Endothelial cell of umbilical vein (primary cell): ENCODE measurements around the gene PLA2G4B. TPM values are rescaled to one million over a fixed set of nuclear protein-coding genes. Genes with fewer than 3 reads are reported as not detected.

ENCODE experiments used
- BruUV-seq: library from RNA; stranded (reverse); fragments of 400-500 nt; replicated peaks from 2 replicates; lab custom pipeline; 2021; lab: Mats Ljungman, UMichigan
- CTCF ChIA-PET: fragments of 300-600, 350-600 bp; sonication (Branson Sonifier 250); formaldehyde crosslinking; loops from one replicate; lab custom pipeline; 2021; ENCODE audit warnings: antibody characterized with exemption, inconsistent platforms; lab: Charles Lee
- POLR2A ChIA-PET: fragments of 300-600, 350-600 bp; sonication (Branson Sonifier 250); formaldehyde crosslinking; loops from one replicate; lab custom pipeline; 2021; ENCODE audit warnings: antibody characterized with exemption, inconsistent platforms; lab: Charles Lee
- DNase-seq: peaks from one replicate; pipeline ENCODE4 v3.0.0-alpha.2; 2011; ENCODE audit warnings: low read depth, low spot score
- FAIRE-seq: peaks from 2 replicates; lab custom pipeline; 2011; peaks lifted over from hg19 to GRCh38; lab: Jason Lieb, UNC
- H2AFZ ChIP-seq: 2 replicates; pipeline ENCODE4 v1.6.0; 2012; ENCODE audit warnings: low read depth, low read length, control low read depth, inconsistent platforms
- H3K27ac ChIP-seq: 2 replicates; pipeline ENCODE4 v1.5.1; 2011; ENCODE audit warnings: low read depth, mild to moderate bottlenecking, control low read depth, low read length, moderate library complexity; ENCODE audit not compliant: insufficient read depth
- H3K27me3 ChIP-seq, 2 experiments: 2 replicates each; pipeline versions ENCODE4 v1.6.0 to v1.6.1; 2011; ENCODE audit warnings: low read length in 2 of 2, mixed read lengths in 1 of 2; ENCODE audit not compliant: control insufficient read depth in 2 of 2, insufficient read depth in 2 of 2
- H3K36me3 ChIP-seq, 2 experiments: 2 replicates in 1 of 2; 3 replicates in 1 of 2; pipeline ENCODE4 v1.5.1; 2011; ENCODE audit warnings: low read length in 2 of 2, mild to moderate bottlenecking in 1 of 2, moderate library complexity in 1 of 2; ENCODE audit not compliant: control insufficient read depth in 2 of 2, insufficient read depth in 2 of 2; ENCODE audit errors: extremely low read depth in 1 of 2
- H3K4me1 ChIP-seq: 3 replicates; pipeline ENCODE4 v1.5.1; 2011; ENCODE audit warnings: mild to moderate bottlenecking, low read length; ENCODE audit not compliant: control insufficient read depth, insufficient read depth; ENCODE audit errors: extremely low read depth
- H3K4me2 ChIP-seq: 2 replicates; pipeline ENCODE4 v1.6.1; 2011; ENCODE audit warnings: low read length, control low read depth, mixed read lengths; ENCODE audit not compliant: insufficient read depth
- H3K4me3 ChIP-seq, 3 experiments: fragments of 200-600 bp in 1 of 3; sonication (generic), shearing (Covaris generic) in 1 of 3; replicated peaks in 1 of 3; 2 replicates each; pipeline ENCODE4 v1.5.1; 2011 to 2016; ENCODE audit warnings: control low read depth in 3 of 3, low read length in 3 of 3, mild to moderate bottlenecking in 2 of 3, inconsistent platforms in 1 of 3, low read depth in 1 of 3, moderate library complexity in 1 of 3; ENCODE audit not compliant: insufficient read depth in 1 of 3
- H3K79me2 ChIP-seq: 2 replicates; pipeline ENCODE4 v1.6.0; 2012; ENCODE audit warnings: low read length, inconsistent platforms; ENCODE audit not compliant: control insufficient read depth, insufficient read depth
- H3K9ac ChIP-seq: replicated peaks from 2 replicates; pipeline ENCODE3; 2011; ENCODE audit warnings: low read length, control low read depth; ENCODE audit not compliant: insufficient read depth; ENCODE audit errors: extremely low read depth
- H3K9me1 ChIP-seq: replicated peaks from 3 replicates; pipeline ENCODE4 v1.6.0; 2011; ENCODE audit warnings: mild to moderate bottlenecking, low read length; ENCODE audit not compliant: control insufficient read depth, insufficient read depth; ENCODE audit errors: extremely low read depth
- H3K9me3 ChIP-seq: replicated peaks from 2 replicates; pipeline ENCODE4 v1.5.1; 2012; ENCODE audit warnings: low read length, inconsistent platforms; ENCODE audit not compliant: control insufficient read depth, insufficient read depth
- H4K20me1 ChIP-seq: replicated peaks from 2 replicates; pipeline ENCODE3; 2011; ENCODE audit warnings: mild to moderate bottlenecking, low read length; ENCODE audit not compliant: control insufficient read depth, insufficient read depth; ENCODE audit errors: extremely low read depth
- EZH2 ChIP-seq: IDR thresholded peaks from 2 replicates; pipeline ENCODE4 v1.6.1; 2012; ENCODE audit warnings: borderline replicate concordance, low read depth, mild to moderate bottlenecking, moderate library complexity, low read length, inconsistent platforms; ENCODE audit not compliant: severe bottlenecking
- FOS ChIP-seq: IDR thresholded peaks from 2 replicates; pipeline ENCODE4 v1.6.1; 2011; ENCODE audit warnings: mild to moderate bottlenecking, low read length, moderate library complexity, borderline replicate concordance; ENCODE audit not compliant: insufficient read depth
- GATA2 ChIP-seq: IDR thresholded peaks from 2 replicates; pipeline ENCODE4 v1.7.0; 2011; ENCODE audit warnings: low read depth, mild to moderate bottlenecking, moderate library complexity, mixed read lengths, low read length; ENCODE audit not compliant: insufficient read length, insufficient read depth
- MYC ChIP-seq: IDR thresholded peaks from one replicate; pipeline ENCODE4 v1.6.1; 2011; ENCODE audit warnings: mild to moderate bottlenecking, low read depth, low read length
- POLR2A ChIP-seq: IDR thresholded peaks from 2 replicates; pipeline ENCODE4 v1.6.1; 2012; ENCODE audit warnings: low read depth, mild to moderate bottlenecking, control low read depth, low read length
- POLR2AphosphoS5 ChIP-seq: IDR thresholded peaks from 2 replicates; pipeline ENCODE4 v1.6.1; 2012; ENCODE audit warnings: low read depth, mild to moderate bottlenecking, control low read depth, low read length, moderate library complexity; ENCODE audit not compliant: insufficient read depth
- dilution Hi-C: fragments of 300-500 bp; cut with MboI; formaldehyde crosslinking; loops from one replicate; pipeline ENCODE4 v1.15.0; 2019; ENCODE audit warnings: low sequenced_read_pairs; ENCODE audit not compliant: extremely low pct_ligation_motif_present
- intact Hi-C: fragments of 100-400 bp; cut with micrococcal nuclease; formaldehyde crosslinking; loops from one replicate; pipeline ENCODE4 v1.10.0; 2022
- polyA plus RNA-seq, 4 experiments: library from polyadenylated mRNA; depleted of rRNA in 3 of 4; stranded (reverse) in 3 of 4; unstranded in 1 of 4; fragments of >200 nt; gene quantifications; 2 replicates each; pipeline versions ENCODE4 v1.2.1 to v1.2.3, GENCODE V29; 2011 to 2012; ENCODE audit warnings: missing spikeins in 1 of 4
- total RNA-seq: library from RNA; stranded (reverse); gene quantifications from 2 replicates; pipeline ENCODE4 v1.2.3, GENCODE V29; 2021
- TF ChIP-seq, protein P1 (sequence below): IDR thresholded peaks from 2 replicates; pipeline ENCODE4 v1.6.1; 2011; ENCODE audit not compliant: insufficient read depth, insufficient read length
- TF ChIP-seq, protein P2 (sequence below), 2 donors: IDR thresholded peaks; 1 replicate in 1 of 2; 2 replicates in 1 of 2; pipeline ENCODE4 v1.5.1; 2011; ENCODE audit warnings: low read length in 2 of 2, mild to moderate bottlenecking in 2 of 2, moderate library complexity in 2 of 2, control low read depth in 1 of 2, inconsistent platforms in 1 of 2, low read depth in 1 of 2; ENCODE audit not compliant: insufficient read depth in 1 of 2; ENCODE audit errors: extremely low read depth in 1 of 2

The PLA2G4B gene
- total and polyA plus RNA-seq, 2 donors (not counting 3 experiments of a cell fraction or from before 2014, with no cell fraction given) = 4.0 to 7.9 TPM

DNA sequence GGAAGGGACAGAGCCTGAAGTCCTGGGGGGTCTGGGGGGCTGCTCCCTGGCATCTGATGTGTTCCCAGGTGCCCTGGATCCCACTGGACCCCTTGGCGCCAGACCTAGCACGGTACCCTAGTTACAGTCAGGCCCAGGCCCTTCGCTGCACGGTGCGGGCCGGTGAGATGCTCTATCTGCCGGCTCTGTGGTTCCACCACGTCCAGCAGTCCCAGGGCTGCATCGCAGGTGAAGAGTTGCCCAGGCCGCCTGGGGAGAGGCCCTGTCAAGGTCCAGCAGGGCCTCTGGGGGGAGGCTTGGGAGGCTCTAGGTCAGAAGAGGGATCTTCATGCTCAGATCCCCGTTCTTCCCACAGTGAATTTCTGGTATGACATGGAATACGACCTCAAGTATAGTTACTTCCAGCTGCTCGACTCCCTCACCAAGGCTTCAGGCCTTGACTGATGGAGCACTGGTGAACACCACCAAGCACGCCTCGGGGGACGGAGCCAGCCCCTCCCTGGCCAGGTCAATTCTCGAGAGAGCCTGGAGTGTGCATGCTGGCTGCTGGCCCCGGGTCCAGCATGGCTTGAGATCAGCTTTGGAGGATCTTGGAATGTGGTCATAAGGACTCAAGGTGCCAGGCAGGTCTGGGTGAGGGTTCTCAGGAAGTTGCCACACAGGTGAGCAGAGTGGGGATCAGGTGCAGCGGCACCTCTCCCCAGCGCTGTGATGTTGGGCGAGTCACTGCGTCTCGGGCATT, 1.8 kb upstream of the PLA2G4B start:
- TF ChIP-seq MYC (no peak), EZH2 (no peak), POLR2AphosphoS5 (no peak), FOS (no peak), POLR2A (no peak), GATA2 (no peak)
- TF ChIP-seq, protein P1, sequence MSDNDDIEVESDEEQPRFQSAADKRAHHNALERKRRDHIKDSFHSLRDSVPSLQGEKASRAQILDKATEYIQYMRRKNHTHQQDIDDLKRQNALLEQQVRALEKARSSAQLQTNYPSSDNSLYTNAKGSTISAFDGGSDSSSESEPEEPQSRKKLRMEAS = no peak
- TF ChIP-seq, protein P2, sequence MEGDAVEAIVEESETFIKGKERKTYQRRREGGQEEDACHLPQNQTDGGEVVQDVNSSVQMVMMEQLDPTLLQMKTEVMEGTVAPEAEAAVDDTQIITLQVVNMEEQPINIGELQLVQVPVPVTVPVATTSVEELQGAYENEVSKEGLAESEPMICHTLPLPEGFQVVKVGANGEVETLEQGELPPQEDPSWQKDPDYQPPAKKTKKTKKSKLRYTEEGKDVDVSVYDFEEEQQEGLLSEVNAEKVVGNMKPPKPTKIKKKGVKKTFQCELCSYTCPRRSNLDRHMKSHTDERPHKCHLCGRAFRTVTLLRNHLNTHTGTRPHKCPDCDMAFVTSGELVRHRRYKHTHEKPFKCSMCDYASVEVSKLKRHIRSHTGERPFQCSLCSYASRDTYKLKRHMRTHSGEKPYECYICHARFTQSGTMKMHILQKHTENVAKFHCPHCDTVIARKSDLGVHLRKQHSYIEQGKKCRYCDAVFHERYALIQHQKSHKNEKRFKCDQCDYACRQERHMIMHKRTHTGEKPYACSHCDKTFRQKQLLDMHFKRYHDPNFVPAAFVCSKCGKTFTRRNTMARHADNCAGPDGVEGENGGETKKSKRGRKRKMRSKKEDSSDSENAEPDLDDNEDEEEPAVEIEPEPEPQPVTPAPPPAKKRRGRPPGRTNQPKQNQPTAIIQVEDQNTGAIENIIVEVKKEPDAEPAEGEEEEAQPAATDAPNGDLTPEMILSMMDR (IDR thresholded peaks at IDR 0.05; ENCODE audit: extremely low read depth in 1 of 2, insufficient read depth in 1 of 2, low read depth in 1 of 2, low read length in 2 of 2) = no peak
- H3K27me3 ChIP-seq = no peaks in the 10 kb centered on the region
- H3K9me3 ChIP-seq = no peaks in the 10 kb centered on the region
- dilution Hi-C loops (no loop called here), intact Hi-C loops (no loop called here)
- H3K79me2 ChIP-seq = no peaks in the 10 kb centered on the region
- no peak overlapping the region for H3K4me2 ChIP-seq
- no peaks in the 10 kb centered on the region for H3K4me1 ChIP-seq
- POLR2A ChIA-PET = no interaction called here
- no peak overlapping the region for H2AFZ ChIP-seq
- H4K20me1 ChIP-seq = no peaks in the 10 kb centered on the region
- H3K27ac ChIP-seq = no peak overlapping the region
- CTCF ChIA-PET = interaction anchor here (0.6 kb wide), 1 partner anchor 1791 kb away, joined by 3 read pairs; no protein-coding TSS in a partner anchor
- FAIRE-seq (no peak), DNase-seq (no peak)
- BruUV-seq = no TSS peak
- H3K9ac ChIP-seq = no peak overlapping the region
- H3K36me3 ChIP-seq = peaks cover 2 to 4% of the 10 kb centered on the region in 2 experiments
- H3K9me1 ChIP-seq = no peaks in the 10 kb centered on the region
- no peak overlapping the region for H3K4me3 ChIP-seq
